Hematopoietic multipotent progenitor cell treated with erythropoietin and hydrocortisone succinate and interleukin-3 and kit ligand, for 17 days (in vitro differentiated cells): Measurements from ENCODE around the gene TMEM258.

Experiments used
- DNase-seq: peaks from one replicate; pipeline ENCODE4 v3.0.0-alpha.2; 2015; ENCODE audit warnings: low spot score

Gene TMEM258

DNA sequence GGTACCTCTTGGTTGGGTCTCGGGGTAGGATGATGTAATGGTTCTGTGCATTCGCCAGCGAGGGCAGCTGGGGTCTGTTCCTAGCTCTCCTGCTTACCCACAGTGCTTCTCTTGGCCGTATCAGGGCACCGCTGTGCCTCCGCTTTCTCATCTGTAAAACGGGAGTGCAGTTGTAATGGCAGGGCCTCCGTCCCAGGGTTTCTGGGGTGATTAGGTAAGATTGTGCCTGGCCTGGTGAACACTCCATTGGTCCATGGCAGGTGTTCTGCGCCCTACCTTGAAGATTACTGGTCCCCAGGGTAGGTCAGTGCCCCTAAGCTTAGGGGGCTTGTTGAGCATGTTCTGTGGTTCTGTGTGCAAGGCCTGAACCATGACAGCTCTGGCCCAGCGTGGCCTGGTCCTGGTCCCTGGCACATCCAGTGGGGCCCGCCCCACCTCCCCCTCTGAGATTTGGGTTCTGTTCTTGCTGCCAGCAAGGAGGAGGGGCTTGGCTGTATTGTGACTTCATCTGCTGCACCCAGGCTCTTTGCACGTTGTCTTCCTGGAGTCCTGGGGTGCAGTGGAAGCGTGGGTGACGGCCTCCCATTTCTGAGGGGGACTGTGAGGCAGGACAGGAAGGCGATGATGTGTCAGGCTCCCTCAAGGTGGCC, 35.1 kb downstream of the TMEM258 start:
- no peak for DNase-seq

DNA sequence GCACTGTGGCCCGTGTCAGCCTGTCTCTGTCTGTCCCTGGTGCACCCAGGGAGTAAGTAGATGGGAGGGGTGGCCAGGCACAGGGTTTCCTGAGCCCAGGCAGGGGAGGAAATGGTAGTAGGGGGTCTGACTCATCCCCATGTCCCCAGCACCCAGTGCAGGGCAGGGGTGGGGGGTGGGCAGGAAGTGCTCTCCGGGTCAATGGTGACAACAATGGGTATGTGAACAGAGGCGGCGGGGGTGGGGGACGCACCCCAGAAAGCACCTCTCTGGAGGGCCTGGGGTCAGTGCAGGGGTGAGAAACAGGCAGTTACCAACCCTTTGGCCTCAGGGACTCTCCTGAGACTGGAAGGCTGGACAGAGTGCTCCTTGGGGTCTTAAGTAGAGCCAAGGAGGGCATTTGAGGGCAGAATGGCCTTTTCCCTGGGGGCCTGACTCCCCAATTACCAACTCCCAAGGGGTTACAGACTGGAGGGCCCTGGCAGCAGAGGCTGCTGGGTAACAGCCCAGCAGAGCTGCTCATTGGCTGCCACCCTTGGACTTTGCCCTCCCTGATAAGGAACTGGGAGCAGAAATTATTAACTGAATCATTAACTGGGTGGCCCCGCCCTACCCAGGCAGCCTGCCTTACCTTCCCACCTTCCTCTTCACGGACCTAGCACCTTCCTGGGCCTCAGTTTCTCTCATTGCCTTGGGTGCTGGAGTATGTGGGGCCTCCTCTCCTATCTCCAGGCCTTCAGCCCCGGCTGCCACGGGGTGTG, 35.8 kb downstream of the TMEM258 start:
- DNase-seq: peak; percentile 52

DNA sequence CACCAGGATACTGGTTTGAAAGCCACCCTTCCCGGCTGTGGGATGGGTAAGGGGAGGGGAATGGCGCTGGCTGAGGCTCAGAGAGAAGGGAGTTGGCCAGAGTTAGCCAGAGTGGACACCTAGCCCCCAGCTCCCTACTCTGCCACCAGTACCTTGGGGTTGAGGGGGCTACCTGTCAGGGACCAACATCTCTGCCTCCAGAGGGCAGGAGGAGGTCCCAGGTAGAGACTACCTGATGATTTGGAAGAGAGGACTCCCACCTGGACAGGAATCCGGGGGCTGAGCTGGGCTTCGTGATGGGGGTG, 36.3 kb downstream of the TMEM258 start:
- DNase-seq: no peak

DNA sequence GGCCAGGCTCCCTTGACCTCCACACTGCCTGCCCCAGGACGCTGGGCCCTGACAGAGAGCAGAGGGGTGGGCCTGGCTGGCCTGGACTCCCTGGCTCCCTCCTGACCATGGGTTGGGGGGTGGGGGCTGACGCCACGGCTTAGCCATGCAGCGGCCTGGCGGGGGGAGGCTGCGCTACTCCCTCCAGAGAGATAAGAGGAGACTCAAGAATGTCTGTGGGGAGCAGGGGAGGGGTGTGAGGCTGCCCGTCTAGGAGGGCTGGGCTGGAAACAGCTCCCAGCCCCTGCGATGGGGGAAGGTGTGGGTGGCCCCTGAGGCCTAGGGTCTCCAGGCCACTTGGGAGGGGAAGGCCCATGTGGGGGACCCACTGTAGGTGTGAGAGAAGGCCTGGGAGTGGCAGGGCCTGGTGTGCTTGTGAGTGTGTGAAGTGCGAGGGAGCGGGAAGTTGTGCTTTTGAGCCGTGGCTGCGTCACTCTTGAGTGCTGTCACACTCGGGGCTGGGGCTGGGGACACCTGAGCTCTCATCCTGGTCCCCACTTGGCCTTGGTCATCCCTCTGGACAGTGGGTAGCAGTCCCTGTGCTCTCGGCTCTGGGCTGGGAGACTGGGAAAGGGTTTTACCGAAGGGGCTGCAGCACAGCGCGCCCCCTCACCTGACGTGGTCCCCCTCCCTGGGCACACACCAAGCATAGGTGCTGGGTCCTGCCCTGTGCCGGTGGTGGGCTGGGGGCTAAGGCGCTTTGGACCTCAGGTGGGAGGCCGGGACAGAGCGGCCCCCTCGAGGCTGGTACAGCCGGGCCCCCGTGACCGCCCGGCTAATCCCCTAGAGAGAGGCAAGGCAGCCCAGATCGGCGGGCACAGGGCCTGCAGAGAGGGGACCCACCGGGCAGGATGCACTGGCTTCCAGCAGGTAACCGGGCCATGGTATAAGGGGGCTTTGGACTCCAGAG, 37.6 kb downstream of the TMEM258 start:
- no peak for DNase-seq

- DNase-seq: no peak
Observed at GRCh38 chr11:61753672-61754071, 38.7 kb downstream of the TMEM258 start.

GRCh38 chr11:61752925-61753521, 39.4 kb downstream of the TMEM258 start:
- DNase-seq: no peak

- DNase-seq: peak; percentile 24
Observed at GRCh38 chr11:61752117-61752924, 40.1 kb downstream of the TMEM258 start, which contains the start of gene MYRF. MYRF (plus strand) TSS chr11:61752636; CDS start chr11:61752745, 109 bp downstream.

DNA sequence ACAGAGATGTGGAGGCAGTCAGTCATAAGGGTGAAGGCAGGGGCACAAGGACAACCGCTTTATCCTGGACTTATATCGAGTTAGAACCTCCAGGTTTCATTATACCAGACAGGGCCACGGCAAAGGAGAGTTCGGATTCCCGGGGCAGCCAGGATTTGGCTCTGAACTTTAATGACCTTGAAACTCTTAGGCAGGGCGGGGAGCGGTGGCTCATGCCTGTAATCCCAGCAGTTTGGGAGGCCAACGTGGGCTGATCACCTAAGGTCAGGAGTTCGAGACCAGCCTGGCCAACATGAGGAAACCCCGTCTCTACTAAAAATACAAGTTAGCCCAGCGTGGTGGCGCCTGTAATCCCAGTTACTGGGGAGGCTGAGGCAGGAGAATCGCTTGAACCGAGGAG, 41.0 kb downstream of the TMEM258 start:
- DNase-seq: no peak

DNA sequence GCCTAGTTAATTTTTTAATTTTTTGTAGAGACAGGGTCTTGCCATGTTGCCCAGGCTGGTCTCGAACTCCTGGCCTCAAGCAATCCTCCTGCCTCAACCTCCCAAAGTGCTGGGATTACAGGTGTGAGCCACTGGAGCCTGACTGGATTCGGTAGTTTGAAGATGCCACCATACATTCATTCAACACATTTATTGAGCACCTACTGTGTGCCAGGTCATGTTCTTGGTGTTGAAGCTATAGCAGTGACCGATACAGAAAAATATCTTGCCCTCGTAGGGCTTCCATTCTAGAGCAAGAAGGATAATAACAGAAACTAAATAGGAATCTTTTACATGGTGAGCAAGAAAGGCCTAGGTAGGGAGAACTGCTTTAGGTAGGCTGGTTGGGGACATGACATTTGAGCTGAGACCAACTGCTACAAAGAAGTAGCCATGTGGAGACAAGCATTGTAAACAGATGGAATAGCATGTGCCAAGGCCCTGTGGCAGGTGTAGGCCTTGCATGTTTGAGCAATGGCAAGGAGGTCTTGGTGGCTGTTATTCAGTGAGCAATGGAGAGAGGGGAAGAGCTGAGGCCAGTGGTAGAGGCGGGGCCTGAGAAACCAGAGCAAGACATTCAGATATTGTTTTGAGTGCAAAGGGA, 41.6 kb downstream of the TMEM258 start:
- no peak for DNase-seq

DNA sequence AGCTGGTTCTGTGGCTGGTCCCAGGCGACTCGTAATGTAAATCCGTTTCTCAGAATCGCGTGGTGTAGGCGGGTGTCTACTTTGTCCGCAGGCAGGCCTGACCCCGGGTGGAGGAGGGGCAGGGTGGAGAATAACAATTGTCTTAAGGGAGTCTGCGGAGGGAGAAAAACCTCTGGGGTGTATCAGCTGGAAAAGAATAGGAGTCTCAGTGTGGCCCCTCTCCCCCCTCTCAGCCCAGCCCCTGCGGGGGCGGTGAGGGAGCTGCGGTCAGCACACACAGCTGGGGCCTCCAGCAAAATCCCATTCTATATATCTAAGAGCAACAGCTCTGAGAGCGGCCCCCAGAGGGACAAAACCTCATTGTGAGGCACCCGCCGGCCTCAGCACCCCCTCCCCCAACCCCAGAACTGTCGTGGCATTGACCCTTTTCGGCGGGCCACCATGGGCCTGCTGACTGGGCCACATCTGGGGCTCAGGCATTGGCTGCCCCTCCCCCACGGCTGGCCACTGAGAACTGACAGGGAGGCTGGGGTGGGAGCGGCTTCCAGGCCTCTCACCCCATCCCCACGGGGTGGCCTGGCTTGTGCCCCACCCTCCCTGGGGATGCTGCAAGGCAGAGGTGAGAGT, 42.7 kb downstream of the TMEM258 start:
- DNase-seq: no peak

- DNase-seq: no peak
Observed at GRCh38 chr11:61747967-61748285, 44.5 kb downstream of the TMEM258 start.

GRCh38 chr11:61747192-61747966, 45.0 kb downstream of the TMEM258 start:
- DNase-seq: peak; percentile 64

GRCh38 chr11:61746442-61747191, 45.8 kb downstream of the TMEM258 start:
- no peak for DNase-seq

DNA sequence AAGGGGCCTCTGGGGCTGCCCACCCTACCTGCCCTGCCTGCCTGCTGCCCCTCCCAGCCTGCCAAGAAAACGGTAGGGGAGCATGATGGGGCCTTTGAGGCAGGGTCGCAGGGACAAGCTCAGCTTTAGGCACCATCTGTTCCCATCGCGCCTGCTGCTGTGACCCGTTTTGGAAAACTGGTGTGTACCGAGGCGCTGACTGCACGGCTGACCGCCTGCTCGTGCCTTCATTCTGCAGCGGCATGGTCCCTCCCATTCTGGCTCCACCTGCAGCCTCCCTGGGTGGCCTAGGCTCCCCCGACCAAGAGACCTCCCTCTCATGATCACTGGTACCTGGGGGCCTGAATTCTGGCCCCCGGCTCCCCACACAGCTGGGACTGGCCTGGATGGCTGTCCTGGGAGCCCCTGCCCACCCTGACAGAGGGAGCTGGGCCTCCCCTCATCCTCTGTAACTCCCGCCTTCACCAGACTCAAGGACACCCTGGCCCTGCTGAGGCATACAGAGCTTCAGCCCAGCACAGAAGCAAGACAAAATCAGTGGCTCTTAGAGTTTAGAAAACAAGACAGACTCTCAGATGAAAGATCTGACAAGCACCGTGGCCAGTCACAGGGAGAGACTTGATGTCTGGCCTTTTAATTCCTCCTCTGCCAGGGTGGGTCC, 46.5 kb downstream of the TMEM258 start:
- DNase-seq: no peak

GRCh38 chr11:61744609-61745156, 47.7 kb downstream of the TMEM258 start:
- DNase-seq: no peak

- no peak for DNase-seq
Observed at GRCh38 chr11:61744181-61744580, 48.2 kb downstream of the TMEM258 start.

DNA sequence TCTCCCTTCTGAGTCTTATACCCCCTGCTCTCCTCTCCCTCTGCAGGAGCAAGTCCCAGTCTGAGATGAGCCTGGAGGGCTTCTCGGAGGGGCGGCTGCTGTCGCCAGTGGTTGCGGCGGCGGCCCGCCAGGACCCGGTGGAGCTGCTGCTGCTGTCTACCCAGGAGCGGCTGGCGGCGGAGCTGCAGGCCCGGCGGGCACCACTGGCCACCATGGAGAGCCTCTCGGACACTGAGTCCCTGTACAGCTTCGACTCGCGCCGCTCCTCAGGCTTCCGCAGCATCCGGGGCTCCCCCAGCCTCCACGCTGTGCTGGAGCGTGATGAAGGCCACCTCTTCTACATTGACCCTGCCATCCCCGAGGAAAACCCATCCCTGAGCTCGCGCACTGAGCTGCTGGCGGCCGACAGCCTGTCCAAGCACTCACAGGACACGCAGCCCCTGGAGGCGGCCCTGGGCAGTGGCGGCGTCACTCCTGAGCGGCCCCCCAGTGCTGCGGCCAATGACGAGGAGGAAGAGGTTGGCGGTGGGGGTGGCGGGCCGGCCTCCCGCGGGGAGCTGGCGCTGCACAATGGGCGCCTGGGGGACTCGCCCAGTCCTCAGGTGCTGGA, 48.8 kb downstream of the TMEM258 start:
- DNase-seq: no peak

DNA sequence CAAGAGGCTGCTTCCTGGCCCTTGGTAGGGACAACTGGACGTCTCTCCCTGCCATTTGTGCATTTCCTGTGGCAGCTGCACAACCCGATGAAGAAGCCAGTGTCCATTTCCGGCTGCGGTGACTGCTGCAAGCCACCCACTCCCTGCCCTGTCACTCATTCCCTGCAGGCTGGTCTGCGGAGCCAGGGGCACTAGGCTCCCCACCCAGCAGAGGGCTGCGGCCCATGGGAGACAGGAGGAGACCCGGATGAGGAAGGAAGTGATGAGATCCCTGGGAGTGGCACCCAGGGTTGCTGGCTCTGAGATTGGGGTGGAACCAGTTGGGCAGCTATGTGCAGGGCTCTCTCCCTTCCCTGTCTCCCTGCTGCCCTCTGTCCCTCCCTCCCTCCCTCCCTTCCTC, 50.0 kb downstream of the TMEM258 start:
- no peak for DNase-seq
